K562 (cell line): ENCODE results near the gene RETREG2. TPM values are rescaled to one million over a fixed set of nuclear protein-coding genes. Genes with fewer than 3 reads are reported as not detected.

Source experiments
- COPS2 ChIP-seq: fragments of 450-650 bp; conservative IDR thresholded peaks from 2 replicates; pipeline ENCODE4 v1.6.1; 2016; ENCODE audit warnings: mild to moderate bottlenecking, moderate library complexity
- CREBBP ChIP-seq: IDR thresholded peaks from one replicate; pipeline ENCODE4 v1.6.1; 2012; ENCODE audit warnings: low read depth, mild to moderate bottlenecking, control low read depth, inconsistent platforms, low read length
- CREM ChIP-seq: IDR thresholded peaks from 2 replicates; pipeline ENCODE4 v1.6.1; 2014; ENCODE audit warnings: antibody characterized with exemption, low read depth
- E2F8 ChIP-seq: fragments of 450-650 bp; IDR thresholded peaks from 2 replicates; pipeline ENCODE4 v1.7.1; 2018; ENCODE audit warnings: mild to moderate bottlenecking, low read depth; ENCODE audit not compliant: partially characterized antibody
- FOXK1 ChIP-seq: sonication (generic); formaldehyde crosslinking; IDR thresholded peaks from 2 replicates; pipeline ENCODE4 v1.8.0; 2022; ENCODE audit warnings: missing genetic modification reagents, mild to moderate bottlenecking, borderline replicate concordance
- HSF4 ChIP-seq: fragments of 250-450 bp; sonication (Bioruptor Pico); IDR thresholded peaks from 2 replicates; pipeline ENCODE4 v2.1.2; 2022; ENCODE audit warnings: mild to moderate bottlenecking, moderate library complexity, borderline replicate concordance
- MCM2 ChIP-seq: fragments of 450-650 bp; IDR thresholded peaks from 2 replicates; pipeline ENCODE4 v1.6.1; 2017; ENCODE audit warnings: low read depth, mild to moderate bottlenecking
- NFE2 ChIP-seq: IDR thresholded peaks from 2 replicates; pipeline ENCODE4 v1.6.1; 2014; ENCODE audit warnings: antibody characterized with exemption, low read depth
- SAP30 ChIP-seq: fragments of 200-600 bp; sonication (generic); IDR thresholded peaks from 2 replicates; pipeline ENCODE4 v1.6.1; 2012; ENCODE audit warnings: borderline replicate concordance, low read depth, mild to moderate bottlenecking, moderate library complexity, low read length, control low read depth, inconsistent platforms; ENCODE audit not compliant: insufficient read depth, poor library complexity, severe bottlenecking
- ZNF655 ChIP-seq: fragments of 250-450 bp; sonication (Bioruptor Pico); IDR thresholded peaks from 2 replicates; pipeline ENCODE4 v1.5.0; 2021
- polyA plus RNA-seq, 8 experiments: library from polyadenylated mRNA; depleted of rRNA in 4 of 8; stranded (reverse) in 5 of 8; unstranded in 3 of 8; fragments of >200 nt; fragmentation: Nextera tagmentation in 2 of 8; fragmentation: Illumina TruSeq in 1 of 8; extraction: Ambion mirVana in 2 of 8; extraction: Trizol in 1 of 8; gene quantifications; 2 replicates each; pipeline versions ENCODE4 v1.2.1 to v1.2.3, GENCODE V29; 2011 to 2014; ENCODE audit warnings: inconsistent platforms in 1 of 8, missing spikeins in 1 of 8
- total RNA-seq, 7 experiments: library from RNA; depleted of rRNA in 6 of 7; stranded (reverse); fragments of >200 nt in 6 of 7; fragmentation: Illumina TruSeq in 2 of 7; extraction: Trizol in 2 of 7; gene quantifications; 2 replicates each; pipeline versions ENCODE4 v1.2.1 to v1.2.3, GENCODE V29; 2011 to 2021; ENCODE audit warnings: low replicate concordance in 1 of 7
- TF ChIP-seq, protein P1 (sequence below): sonication (generic); formaldehyde crosslinking; IDR thresholded peaks from 2 replicates; pipeline ENCODE4 v1.5.0; 2020; ENCODE audit warnings: missing genetic modification reagents
- TF ChIP-seq, protein P2 (sequence below): fragments of 450-650 bp; formaldehyde crosslinking; IDR thresholded peaks from 2 replicates; pipeline ENCODE4 v1.4.0; 2020; ENCODE audit warnings: mild to moderate bottlenecking, mixed read lengths
- TF ChIP-seq, protein P3 (sequence below): IDR thresholded peaks from 3 replicates; pipeline ENCODE4 v1.6.1; 2011; ENCODE audit warnings: borderline replicate concordance, mild to moderate bottlenecking, moderate library complexity; ENCODE audit not compliant: insufficient read length; ENCODE audit errors: extremely low read depth
- TF ChIP-seq, protein P4 (sequence below), 2 experiments: IDR thresholded peaks; 2 replicates each; pipeline ENCODE4 v1.6.1; 2011; ENCODE audit warnings: borderline replicate concordance in 1 of 2, control low read depth in 1 of 2, low read depth in 1 of 2, low read length in 1 of 2, mild to moderate bottlenecking in 1 of 2, mixed read lengths in 1 of 2, moderate library complexity in 1 of 2; ENCODE audit not compliant: insufficient read depth in 1 of 2, insufficient read length in 1 of 2, poor library complexity in 1 of 2, severe bottlenecking in 1 of 2; ENCODE audit errors: extremely low read depth in 1 of 2

The RETREG2 gene
- total and polyA plus RNA-seq, 9 of the 15 experiments (the other 6 are each of a cell fraction or from before 2014, with no cell fraction given): 4.9 to 40.1 (median 19.2) TPM

DNA sequence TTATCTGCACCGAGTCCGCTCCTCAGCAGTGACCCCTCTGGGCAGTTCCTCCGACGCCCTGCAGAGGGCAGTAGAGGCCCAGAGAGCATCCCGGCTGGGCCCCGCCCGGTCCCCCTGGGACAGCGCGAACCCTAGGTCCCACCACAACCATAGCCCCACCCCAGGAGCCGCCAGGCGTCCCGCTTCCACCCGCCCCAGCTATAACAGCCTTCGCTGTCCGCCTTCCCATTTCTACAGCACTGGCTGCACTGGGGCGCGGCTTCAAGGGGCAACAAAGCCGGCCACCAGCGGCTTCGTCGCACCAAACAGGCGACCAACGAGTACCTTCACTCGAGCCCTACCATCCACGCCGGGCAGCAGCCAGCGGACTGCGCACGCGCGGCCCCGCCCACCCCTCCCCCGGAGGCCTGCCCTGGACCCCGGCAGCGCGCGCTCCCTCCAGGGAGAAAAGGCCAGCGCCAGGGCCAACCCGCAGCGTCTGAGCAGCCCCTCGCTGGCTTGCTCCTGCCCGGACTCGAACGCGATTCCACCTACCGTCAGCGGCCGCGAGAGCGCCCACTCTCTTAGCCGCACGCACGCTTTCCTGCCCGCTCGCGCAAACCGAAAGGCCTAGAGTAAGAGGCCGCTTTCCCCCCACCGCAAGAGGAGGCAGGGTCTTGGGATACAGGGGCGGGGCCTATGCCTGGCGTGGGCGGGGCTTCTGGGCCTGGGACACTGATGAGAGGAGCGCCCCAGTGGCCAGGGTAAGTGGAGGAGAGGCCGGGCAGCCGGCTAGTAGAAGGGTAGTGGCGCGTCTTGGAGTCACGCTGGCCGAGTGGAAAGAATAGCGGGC is 17.7 kb upstream of the RETREG2 start, which contains the start of gene NHEJ1 (continued):
- peak; percentile 47 for TF ChIP-seq E2F8
- TF ChIP-seq, protein P1, sequence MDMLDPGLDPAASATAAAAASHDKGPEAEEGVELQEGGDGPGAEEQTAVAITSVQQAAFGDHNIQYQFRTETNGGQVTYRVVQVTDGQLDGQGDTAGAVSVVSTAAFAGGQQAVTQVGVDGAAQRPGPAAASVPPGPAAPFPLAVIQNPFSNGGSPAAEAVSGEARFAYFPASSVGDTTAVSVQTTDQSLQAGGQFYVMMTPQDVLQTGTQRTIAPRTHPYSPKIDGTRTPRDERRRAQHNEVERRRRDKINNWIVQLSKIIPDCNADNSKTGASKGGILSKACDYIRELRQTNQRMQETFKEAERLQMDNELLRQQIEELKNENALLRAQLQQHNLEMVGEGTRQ (CRISPR knock-in tag): no peak
- no peak for TF ChIP-seq HSF4
- TF ChIP-seq, protein P2, sequence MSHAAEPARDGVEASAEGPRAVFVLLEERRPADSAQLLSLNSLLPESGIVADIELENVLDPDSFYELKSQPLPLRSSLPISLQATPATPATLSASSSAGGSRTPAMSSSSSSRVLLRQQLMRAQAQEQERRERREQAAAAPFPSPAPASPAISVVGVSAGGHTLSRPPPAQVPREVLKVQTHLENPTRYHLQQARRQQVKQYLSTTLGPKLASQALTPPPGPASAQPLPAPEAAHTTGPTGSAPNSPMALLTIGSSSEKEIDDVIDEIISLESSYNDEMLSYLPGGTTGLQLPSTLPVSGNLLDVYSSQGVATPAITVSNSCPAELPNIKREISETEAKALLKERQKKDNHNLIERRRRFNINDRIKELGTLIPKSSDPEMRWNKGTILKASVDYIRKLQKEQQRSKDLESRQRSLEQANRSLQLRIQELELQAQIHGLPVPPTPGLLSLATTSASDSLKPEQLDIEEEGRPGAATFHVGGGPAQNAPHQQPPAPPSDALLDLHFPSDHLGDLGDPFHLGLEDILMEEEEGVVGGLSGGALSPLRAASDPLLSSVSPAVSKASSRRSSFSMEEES (CRISPR knock-in tag): no peak
- TF ChIP-seq MCM2: no peak
- TF ChIP-seq CREBBP: no peak
- TF ChIP-seq, protein P3, sequence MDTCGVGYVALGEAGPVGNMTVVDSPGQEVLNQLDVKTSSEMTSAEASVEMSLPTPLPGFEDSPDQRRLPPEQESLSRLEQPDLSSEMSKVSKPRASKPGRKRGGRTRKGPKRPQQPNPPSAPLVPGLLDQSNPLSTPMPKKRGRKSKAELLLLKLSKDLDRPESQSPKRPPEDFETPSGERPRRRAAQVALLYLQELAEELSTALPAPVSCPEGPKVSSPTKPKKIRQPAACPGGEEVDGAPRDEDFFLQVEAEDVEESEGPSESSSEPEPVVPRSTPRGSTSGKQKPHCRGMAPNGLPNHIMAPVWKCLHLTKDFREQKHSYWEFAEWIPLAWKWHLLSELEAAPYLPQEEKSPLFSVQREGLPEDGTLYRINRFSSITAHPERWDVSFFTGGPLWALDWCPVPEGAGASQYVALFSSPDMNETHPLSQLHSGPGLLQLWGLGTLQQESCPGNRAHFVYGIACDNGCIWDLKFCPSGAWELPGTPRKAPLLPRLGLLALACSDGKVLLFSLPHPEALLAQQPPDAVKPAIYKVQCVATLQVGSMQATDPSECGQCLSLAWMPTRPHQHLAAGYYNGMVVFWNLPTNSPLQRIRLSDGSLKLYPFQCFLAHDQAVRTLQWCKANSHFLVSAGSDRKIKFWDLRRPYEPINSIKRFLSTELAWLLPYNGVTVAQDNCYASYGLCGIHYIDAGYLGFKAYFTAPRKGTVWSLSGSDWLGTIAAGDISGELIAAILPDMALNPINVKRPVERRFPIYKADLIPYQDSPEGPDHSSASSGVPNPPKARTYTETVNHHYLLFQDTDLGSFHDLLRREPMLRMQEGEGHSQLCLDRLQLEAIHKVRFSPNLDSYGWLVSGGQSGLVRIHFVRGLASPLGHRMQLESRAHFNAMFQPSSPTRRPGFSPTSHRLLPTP: no peak
- TF ChIP-seq ZNF655 (CRISPR knock-in tag): no peak
- peak; percentile 34 for TF ChIP-seq SAP30
- no peak for TF ChIP-seq FOXK1 (CRISPR knock-in tag)
- TF ChIP-seq, protein P4, sequence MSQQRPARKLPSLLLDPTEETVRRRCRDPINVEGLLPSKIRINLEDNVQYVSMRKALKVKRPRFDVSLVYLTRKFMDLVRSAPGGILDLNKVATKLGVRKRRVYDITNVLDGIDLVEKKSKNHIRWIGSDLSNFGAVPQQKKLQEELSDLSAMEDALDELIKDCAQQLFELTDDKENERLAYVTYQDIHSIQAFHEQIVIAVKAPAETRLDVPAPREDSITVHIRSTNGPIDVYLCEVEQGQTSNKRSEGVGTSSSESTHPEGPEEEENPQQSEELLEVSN (IDR thresholded peaks at IDR 0.05; ENCODE audit: borderline replicate concordance in 1 of 2, extremely low read depth in 1 of 2, insufficient read depth in 1 of 2, insufficient read length in 1 of 2, low read depth in 1 of 2, low read length in 1 of 2, poor library complexity in 1 of 2, severe bottlenecking in 1 of 2): peak; percentile 24 to 27
- no peak for TF ChIP-seq NFE2
- TF ChIP-seq CREM: 0 out of 2 replicates have a peak, but pooled peaks have one; percentile 3
- no peak for TF ChIP-seq COPS2
